Stimulated activated CD4-positive, alpha-beta T cell treated with anti-CD3 and anti-CD28 coated beads, Interleukin-2, amount 100 ng/mL, for 48 hours (primary cell): Measurements from ENCODE around the gene FAM168B.

ENCODE experiments used
- DNase-seq, 2 donors: peaks; one replicate each; pipeline ENCODE4 v3.0.0-alpha.2; 2020

The FAM168B gene

GRCh38 chr2:131054488-131054887, 38.8 kb downstream of the FAM168B start:
- DNase-seq, result no peak

DNA sequence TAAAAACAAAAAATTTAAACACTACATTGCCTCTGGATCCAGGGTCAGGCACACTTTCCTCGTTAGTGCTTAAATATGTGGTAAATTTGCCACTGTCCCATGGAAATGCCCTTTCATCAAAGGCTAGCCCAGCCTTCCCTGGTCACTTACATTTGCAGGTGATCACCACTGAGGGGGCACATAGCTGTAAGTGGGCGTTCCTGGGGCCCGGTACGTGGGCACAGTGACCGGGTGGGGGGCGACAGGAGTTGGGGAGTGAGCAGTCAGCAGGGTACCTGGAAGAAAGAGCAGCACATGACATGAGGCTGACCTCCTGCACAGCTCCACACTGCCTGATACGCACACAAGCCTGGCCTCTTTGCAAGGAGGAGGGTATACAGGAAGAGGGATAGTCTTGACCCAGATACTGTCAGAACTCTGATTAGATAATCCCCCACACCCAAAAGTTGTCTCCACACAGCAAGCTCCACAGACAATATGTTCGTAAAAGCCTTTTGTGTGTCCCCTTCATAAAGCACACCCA, 40.5 kb downstream of the FAM168B start:
- no peak for DNase-seq

GRCh38 chr2:131050896-131051295, 42.4 kb downstream of the FAM168B start:
- DNase-seq, result no peak

DNA sequence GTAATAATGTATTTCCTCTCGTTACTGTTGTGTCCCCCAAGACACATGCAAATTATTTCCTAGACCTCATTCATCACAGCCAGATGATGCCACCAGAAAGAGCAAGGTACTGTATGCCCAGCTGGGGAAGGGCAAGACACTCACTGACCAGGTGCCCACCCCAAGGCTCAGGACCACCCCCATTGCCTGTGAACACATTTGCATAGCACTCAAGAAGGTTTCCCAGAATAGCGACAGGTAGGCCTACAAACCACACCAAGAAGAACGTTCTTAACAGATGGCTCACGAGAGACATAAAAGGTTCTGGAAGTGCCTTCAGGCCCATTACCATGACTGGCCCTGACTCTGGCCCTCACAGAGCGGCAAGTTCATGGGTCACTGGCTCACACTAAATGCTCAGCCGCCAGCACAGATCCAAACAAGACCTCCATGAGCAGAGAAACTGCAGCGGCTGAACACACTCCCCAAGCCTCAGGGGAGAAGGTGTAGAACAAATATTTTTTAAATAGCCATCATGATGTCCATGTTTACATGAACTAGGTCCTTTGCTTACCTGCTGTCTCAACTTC, 44.0 kb downstream of the FAM168B start:
- no peak for DNase-seq

DNA sequence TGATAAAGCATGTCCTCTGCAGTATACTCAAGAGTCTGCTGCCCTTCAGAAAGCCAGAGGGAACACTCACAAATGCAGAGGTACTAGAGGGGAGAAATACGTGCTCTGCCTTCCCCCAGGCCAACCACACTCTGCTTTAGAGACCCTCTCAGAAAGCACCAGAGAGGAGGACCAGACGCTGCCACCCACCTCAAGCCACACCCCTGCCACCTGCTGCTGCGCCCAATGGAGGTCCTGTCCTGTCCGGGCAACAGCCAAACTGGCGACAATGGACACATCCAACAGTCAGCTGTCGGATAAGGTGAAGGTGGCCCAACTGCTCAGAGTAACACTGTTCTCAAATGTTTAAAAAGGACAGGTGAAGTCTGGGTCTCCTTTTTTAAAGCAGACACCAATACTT, 44.6 kb downstream of the FAM168B start:
- no peak for DNase-seq

DNA sequence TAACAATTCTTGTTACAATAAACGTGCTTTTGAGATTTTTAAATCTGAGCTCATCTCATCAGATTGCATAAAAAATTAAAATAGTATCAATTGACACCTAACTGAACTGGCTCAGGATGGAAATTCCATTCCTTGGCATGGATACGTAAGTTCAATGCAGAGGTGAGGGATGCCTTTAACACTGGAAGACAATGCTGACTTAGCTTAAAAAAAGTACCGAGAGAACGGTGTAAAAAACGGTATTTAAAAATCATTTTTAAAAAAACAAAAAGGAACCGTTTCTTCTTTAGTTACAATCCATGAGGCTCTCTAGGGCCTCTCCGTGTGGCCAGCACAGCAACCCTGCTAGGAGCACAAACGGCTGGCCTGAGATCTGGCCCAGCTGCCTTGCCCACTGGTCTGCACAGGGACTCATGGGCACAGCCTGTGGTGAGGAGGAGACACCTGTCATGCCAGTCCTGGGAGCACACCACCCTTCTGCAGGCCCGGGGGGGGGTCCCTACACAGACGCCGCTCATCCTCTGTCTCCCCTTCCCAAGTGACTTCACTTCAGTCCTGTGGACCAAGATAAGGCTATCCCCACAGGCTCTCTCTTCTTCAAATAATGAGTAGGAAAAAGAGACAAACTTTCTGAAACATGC, 45.2 kb downstream of the FAM168B start:
- no peak for DNase-seq

- no peak for DNase-seq
These were observed 46.2 kb downstream of the FAM168B start for GRCh38 chr2:131046918-131047652.

GRCh38 chr2:131046028-131046917, 47.0 kb downstream of the FAM168B start:
- no peak for DNase-seq

DNA sequence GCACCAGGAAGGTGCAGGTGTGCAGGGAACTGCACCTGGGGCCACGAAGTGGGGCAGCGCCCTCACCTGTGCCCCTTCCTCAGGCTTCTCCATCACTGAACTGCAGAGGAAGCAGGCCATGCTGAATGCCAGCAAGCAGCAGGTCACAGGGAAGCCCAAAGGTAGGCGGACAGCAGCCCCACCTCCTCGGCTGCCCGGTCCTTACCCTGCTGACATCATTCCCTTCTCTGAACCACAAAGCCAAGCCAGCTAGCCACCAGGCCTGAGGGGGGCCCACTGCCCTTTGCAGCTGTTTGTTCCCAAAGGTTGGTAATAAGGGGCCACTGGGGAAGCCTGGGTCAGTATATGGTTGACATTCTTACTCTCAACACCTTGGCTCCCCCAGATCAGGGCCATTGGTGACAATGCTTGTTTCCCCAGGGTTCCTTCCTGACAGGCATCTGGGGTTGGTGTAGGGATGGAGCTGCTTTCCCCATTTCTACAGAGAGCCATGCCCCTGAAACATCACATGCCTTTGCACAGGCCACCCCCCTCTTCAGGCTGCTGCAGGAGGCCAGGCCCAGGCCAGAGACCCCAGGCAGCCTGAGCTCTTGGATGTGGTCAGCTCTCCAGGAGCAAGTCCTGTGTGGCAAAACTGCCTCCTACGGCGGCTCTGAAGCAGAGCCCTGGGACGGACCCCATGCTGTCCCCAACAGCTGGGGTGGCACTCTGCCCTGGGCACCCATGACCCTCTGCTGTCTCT, 47.8 kb downstream of the FAM168B start:
- no peak for DNase-seq

DNA sequence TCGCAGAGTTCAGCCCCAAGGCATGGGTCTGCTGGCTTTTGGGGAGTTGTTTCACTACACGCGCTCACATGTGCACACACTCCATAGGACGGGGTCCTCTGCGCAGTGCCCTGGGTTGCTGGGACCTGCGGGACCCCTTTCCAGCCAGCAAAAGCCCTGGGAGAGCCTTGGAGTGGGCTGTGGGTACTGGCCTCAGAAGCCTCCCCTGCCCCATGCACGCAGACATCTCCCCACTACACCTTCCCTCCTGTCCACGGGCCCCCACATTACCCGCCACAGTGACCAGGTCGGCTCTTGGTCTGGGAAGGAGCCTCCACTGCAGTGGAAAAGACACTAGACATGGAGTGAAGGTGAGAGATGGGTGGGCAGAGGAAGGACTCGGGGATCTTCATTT, 48.5 kb downstream of the FAM168B start:
- no peak for DNase-seq

GRCh38 chr2:131044075-131044756, 49.0 kb downstream of the FAM168B start:
- no peak for DNase-seq

DNA sequence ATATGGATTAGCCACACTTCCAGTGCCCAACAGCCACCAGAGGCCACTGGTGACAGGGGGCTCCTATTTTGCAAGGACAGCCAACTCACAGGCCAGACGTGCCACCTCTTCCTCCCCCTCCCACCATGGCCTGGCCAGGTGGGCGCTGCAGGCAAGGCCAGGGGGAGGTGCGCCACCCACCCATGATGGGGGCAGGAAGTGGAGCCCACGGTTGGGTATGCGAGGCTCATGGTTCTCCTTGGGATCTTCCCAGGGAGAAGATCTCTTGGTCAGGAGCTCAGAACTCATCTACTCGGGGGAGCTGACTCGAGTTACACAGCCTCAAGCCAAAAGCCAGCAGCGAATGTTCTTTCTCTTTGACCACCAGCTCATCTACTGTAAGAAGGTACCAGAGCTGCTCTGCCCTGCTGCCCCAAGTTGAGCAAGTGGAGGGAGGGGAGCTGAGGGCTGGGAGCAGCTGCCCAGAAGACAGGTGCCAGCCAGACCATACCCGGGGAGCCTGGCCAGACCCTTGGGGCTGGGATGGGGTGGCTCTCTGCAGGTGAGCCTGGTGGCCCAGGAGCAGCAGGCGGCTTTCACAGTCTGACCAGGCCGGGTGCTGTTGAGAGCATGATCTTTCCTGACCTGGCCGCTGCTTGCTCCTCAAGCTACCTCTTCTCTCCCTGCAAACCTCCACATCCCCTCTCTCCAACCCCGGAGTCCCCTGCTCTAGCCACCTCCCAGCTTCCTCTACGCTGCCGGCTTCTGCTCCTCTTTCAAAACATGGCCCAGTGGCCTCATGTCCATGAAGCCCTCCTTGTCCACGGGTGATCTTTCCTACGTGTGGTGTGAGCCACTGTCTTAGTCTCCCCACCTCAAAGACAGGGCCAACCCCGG, 49.8 kb downstream of the FAM168B start:
- DNase-seq, result no peak

DNA sequence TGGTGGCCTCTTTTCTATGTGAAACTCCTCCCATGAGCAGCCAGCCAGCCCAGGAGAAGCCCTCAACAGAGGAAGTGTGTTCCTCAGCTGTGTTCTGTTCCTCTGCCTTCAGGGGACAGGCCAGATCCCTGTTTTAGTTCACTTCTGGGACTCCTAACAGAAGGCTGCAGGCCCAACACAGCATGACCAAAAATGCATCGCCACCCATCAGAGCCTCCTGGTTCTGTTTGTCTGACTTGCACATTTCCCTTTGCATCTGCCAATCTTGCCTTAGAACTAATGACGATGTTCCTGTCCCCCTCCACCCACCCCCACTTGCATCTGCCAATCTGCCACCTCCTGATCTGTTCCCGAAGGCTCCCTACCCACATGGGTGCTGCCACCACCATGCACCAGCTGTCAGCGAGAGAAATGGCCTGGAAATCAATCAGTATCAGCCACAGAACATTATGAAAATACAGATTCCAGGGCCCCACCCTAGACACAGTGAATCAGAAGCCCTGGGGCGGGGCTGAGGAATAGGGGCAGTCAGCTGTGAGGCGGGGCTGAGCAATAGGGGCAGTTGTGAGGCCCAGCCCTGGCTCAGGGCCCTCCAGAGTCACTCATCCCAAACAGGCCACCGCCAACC, 51.0 kb downstream of the FAM168B start:
- DNase-seq, result no peak

DNA sequence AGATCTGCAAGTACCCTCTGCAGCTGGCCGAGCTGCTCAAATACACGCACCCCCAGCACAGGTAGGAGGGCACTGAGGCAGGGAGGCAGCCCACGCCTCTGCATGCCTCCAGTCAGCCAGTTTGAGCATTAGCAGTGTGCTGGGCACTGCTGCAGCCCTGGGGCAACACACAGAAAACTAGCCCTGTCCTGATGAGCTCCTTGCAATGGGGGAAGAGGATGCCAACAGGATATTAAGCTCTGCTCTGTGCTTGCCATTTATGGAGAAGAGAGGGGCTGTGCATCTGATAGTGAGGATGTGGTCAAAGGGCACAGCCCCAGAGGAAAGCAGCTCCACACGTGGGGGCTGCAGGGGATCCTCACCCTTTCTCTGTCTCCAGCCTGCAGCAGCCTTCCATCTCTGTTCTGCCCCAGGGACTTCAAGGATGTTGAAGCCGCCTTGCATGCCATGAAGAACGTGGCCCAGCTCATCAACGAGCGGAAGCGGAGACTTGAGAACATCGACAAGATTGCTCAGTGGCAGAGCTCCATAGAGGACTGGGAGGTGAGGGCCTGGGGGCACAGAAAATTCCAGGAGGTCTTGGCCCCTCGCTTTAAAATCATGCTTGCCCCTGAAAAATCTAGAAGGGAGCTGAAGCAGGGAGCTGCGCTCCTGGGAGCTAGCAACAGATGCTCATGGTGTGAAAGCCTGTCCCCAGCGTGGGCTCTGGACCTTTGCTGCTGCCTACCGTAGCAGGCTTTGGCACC, 51.7 kb downstream of the FAM168B start:
- no peak for DNase-seq

DNA sequence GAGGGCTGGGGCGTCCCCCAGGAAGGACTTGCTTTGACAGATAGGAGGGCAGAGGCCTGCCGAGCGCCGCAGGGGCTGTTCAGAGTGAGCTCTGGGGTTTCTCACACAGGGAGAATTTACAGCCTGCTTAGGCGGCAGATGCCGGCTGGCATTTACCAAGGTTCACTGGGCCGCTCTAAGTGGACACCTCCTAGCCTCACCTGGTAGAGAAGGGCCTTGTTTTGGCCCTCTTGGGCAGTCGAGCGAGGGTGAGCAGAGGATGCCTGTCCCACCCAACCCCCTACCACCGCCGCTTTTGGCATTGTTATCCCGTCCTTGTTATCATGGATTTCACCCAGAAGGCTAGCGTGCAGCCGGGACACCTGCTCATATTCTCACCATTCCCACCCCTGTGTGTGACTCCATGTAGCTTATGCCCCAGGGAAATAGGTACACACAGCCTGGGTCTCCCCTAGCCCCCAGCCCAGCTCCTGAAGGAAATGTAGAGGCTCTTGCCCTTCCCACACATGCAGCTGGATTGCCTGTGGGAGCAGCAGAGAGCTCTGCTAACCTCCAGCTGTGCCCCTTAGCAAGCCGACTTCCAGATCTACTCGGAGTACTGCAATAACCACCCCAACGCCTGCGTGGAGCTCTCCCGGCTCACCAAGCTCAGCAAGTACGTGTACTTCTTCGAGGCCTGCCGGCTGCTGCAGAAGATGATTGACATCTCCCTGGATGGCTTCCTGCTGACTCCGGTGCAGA, 52.4 kb downstream of the FAM168B start:
- no peak for DNase-seq

- no peak for DNase-seq
These were observed 53.2 kb downstream of the FAM168B start for GRCh38 chr2:131039908-131040660.

DNA sequence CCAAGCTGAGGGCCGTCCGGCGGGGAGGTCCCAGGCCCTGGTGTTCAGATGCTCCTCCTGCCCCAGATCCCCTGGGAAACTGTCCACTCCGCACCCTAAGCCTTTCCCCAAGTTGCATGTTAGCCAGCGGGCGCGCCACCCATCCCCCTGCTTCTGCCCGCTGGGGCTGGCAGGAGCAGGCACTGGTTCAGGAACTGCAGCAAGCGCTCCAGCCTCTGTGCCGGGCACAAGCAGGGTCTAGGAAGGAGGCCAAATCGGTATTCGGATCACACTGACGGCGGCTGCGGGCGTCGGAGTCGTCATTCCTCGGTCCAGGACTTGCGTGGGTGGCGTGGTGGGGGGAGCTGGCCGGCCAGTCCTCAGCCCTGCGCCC, 53.7 kb downstream of the FAM168B start:
- DNase-seq, result no peak

DNA sequence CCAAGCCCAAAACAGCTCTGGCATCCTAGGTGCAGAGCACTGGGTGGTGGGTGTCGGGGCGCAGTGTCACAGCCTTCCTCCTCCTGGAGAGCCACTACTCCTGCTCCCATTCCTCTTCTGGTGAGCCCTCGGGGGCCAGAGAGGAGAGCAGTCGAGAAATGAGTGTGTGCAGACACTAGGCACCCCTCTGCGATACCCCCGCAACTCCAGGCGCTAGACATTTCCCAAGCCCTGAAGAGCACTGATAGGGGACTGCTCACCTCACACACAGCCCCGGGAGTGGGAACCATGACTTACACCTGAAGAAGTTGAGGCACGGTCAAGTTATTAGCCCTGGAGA, 54.2 kb downstream of the FAM168B start:
- DNase-seq, result no peak
